Amygdala (tissue), 56 donors: ENCODE measurements around the gene DBNDD1.
"Not testable (repeated sequence)": the region's sequence is repeated elsewhere in the genome, so short reads cannot be mapped to it uniquely, and the experiment has no call there.

ENCODE experiments used
- DNase-seq, 56 donors: peaks; one replicate each; lab custom pipeline; 2025; lab: John Stamatoyannopoulos, UW

DBNDD1 gene

GRCh38 chr16:89994721-89995474 is 24.4 kb downstream of the DBNDD1 start:
- peak in 4 of 56 donors; percentile 16 to 73 (median 50) for DNase-seq

- no peak for DNase-seq
Observed at GRCh38 chr16:89994389-89994720, 24.9 kb downstream of the DBNDD1 start.

- DNase-seq, result no peak
Observed at GRCh38 chr16:89993971-89994370, 25.3 kb downstream of the DBNDD1 start.

- no peak for DNase-seq
Observed at GRCh38 chr16:89993377-89993776, 25.9 kb downstream of the DBNDD1 start.

- DNase-seq, result no peak
Observed at GRCh38 chr16:89990799-89991198, 28.5 kb downstream of the DBNDD1 start.

GRCh38 chr16:89988951-89989350 is 30.3 kb downstream of the DBNDD1 start:
- no peak for DNase-seq

- DNase-seq, result no peak
Observed at GRCh38 chr16:89987169-89987568, 32.1 kb downstream of the DBNDD1 start.

GRCh38 chr16:89986600-89986999 is 32.7 kb downstream of the DBNDD1 start:
- no peak for DNase-seq

- DNase-seq, result no peak
Observed at GRCh38 chr16:89985219-89985618, 34.0 kb downstream of the DBNDD1 start.

- no peak for DNase-seq
Observed at GRCh38 chr16:89984216-89984615, 35.0 kb downstream of the DBNDD1 start.

- no peak for DNase-seq
Observed at GRCh38 chr16:89983536-89983935, 35.7 kb downstream of the DBNDD1 start.

- DNase-seq, result no peak
Observed at GRCh38 chr16:89982318-89982717, 36.9 kb downstream of the DBNDD1 start.

GRCh38 chr16:89981414-89981813 is 37.8 kb downstream of the DBNDD1 start:
- DNase-seq, result no peak

GRCh38 chr16:89974870-89975269 is 44.4 kb downstream of the DBNDD1 start:
- no peak for DNase-seq

GRCh38 chr16:89973654-89974335 is 45.5 kb downstream of the DBNDD1 start:
- no peak for DNase-seq

- no peak for DNase-seq
Observed at GRCh38 chr16:89973235-89973634, 46.0 kb downstream of the DBNDD1 start.

- peak; percentile 26 to 95 (median 81) for DNase-seq
Observed at GRCh38 chr16:89972244-89973234, 46.7 kb downstream of the DBNDD1 start.

- peak in 2 of 56 donors; percentile 45 to 46 for DNase-seq
Observed at GRCh38 chr16:89971495-89972243, 47.6 kb downstream of the DBNDD1 start.

GRCh38 chr16:89969741-89970410 is 49.4 kb downstream of the DBNDD1 start:
- peak in 9 of 56 donors; percentile 1 to 43 (median 16) for DNase-seq

GRCh38 chr16:89968074-89968473 is 51.2 kb downstream of the DBNDD1 start:
- not testable (repeated sequence) for DNase-seq
